ENCODE measurements around the gene BRD1.

Gene BRD1

GRCh38 chr22:49827853-49828598, at the start of gene BRD1:
BRD1 (minus strand) TSS chr22:49827873; CDS start chr22:49824317, 3,556 bp downstream.
- peak; percentile 43 for DNase-seq

GRCh38 chr22:49873228-49873940, 45.7 kb upstream of the BRD1 start:
- no peak for DNase-seq

- DNase-seq = no peak
Measured at GRCh38 chr22:49872347-49872746, 44.7 kb upstream of the BRD1 start.

- DNase-seq = no peak
Measured at GRCh38 chr22:49871482-49871881, 43.8 kb upstream of the BRD1 start.

- no peak for DNase-seq
Measured at GRCh38 chr22:49869845-49870712, 42.4 kb upstream of the BRD1 start.

- DNase-seq = no peak
Measured at GRCh38 chr22:49869086-49869830, 41.6 kb upstream of the BRD1 start.

GRCh38 chr22:49867303-49868265, 39.9 kb upstream of the BRD1 start:
- DNase-seq = no peak

GRCh38 chr22:49866646-49867045, 39.0 kb upstream of the BRD1 start:
- no peak for DNase-seq

- no peak for DNase-seq
Measured at GRCh38 chr22:49866134-49866533, 38.5 kb upstream of the BRD1 start.

GRCh38 chr22:49865156-49865555, 37.5 kb upstream of the BRD1 start:
- DNase-seq = no peak

- DNase-seq = no peak
Measured at GRCh38 chr22:49863931-49864330, 36.3 kb upstream of the BRD1 start.

GRCh38 chr22:49862496-49862776, 34.8 kb upstream of the BRD1 start:
- no peak for DNase-seq

- no peak for DNase-seq
Measured at GRCh38 chr22:49861642-49862495, 34.2 kb upstream of the BRD1 start.

GRCh38 chr22:49858827-49859226, 31.2 kb upstream of the BRD1 start:
- DNase-seq = no peak

GRCh38 chr22:49856766-49857618, 29.3 kb upstream of the BRD1 start:
- no peak for DNase-seq

- no peak for DNase-seq
Measured at GRCh38 chr22:49856343-49856742, 28.7 kb upstream of the BRD1 start.

- DNase-seq = no peak
Measured at GRCh38 chr22:49855251-49855911, 27.7 kb upstream of the BRD1 start.

- no peak for DNase-seq
Measured at GRCh38 chr22:49853981-49854831, 26.5 kb upstream of the BRD1 start.

Data from activated effector memory CD4-positive, alpha-beta T cell treated with Interleukin-2 at 50 U/mL for 16 hours (primary cell).